Upper lobe of right lung (tissue), 1 donor: Measurements from ENCODE around the gene CLPSL2. TPM values are rescaled to one million over a fixed set of nuclear protein-coding genes. Genes with fewer than 3 reads are reported as not detected.
A peak's percentile ranks its signal among the peaks of the same experiment; 100 is the strongest.

Source experiments
- ATAC-seq: fragments of 200-7000 bp; cut with Tn5 transposase; one replicate; pipeline ENCODE4 v1.9.1; 2020; ENCODE audit warnings: mild to moderate bottlenecking, moderate library complexity
- DNase-seq: peaks from one replicate; pipeline ENCODE4 v3.0.0-alpha.2; 2020
- H3K27ac ChIP-seq: fragments of 200-600 bp; one replicate; pipeline ENCODE4 v1.8.0; 2022
- H3K27me3 ChIP-seq: fragments of 200-600 bp; one replicate; pipeline ENCODE4 v1.8.0; 2022; ENCODE audit warnings: mild to moderate bottlenecking
- H3K36me3 ChIP-seq: fragments of 200-600 bp; one replicate; pipeline ENCODE4 v1.8.0; 2022
- H3K4me1 ChIP-seq: fragments of 200-600 bp; one replicate; pipeline ENCODE4 v1.8.0; 2022
- H3K4me3 ChIP-seq: fragments of 200-600 bp; one replicate; pipeline ENCODE4 v1.8.0; 2022; ENCODE audit warnings: mild to moderate bottlenecking
- H3K9me3 ChIP-seq: fragments of 200-600 bp; one replicate; pipeline ENCODE4 v1.8.0; 2022
- intact Hi-C: fragments of 100-400 bp; cut with DNase I; formaldehyde crosslinking; loops from one replicate; pipeline ENCODE4 v1.11.0; 2022
- total RNA-seq: library from RNA; stranded (reverse); fragmentation: NEBNext Ultra II Directional; extraction: Animal tissue kit (Norgen Biotek cat#: 25700); gene quantifications from one replicate; pipeline ENCODE4 v1.2.1, GENCODE V29; 2021
- TF ChIP-seq, protein P1 (sequence below): fragments of 200-600 bp; IDR thresholded peaks from one replicate; pipeline ENCODE4 v1.8.0; 2022; ENCODE audit warnings: antibody characterized with exemption
- donor health status: DM: no; HTN: yes; CAD: no; lungs with severe emphysema.

Gene CLPSL2
- total RNA-seq, 1 donor from 2014 or later: not detected

DNA sequence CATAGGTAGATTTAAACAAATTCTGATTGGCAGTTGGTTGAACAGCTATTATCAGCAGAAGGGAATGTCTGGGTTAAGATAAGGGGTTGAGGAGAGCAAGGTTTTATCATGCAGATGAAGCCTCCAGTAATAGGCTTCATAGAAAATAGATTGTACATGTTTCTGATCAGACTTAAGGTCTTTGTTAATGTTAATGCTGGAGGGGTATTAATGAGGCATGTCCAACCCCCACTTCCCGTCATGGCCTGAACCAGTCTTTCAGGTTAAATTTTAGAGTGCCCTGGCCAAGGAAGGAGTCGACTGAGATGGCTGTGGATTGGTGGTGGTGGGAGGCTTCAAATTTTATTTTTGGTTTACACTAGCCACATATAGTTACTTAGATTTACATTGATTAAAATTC is 7.8 kb downstream of the CLPSL2 start:
- DNase-seq: no peak
- intact Hi-C loops: no loop called here
- Histone ChIP-seq H3K4me1 (peaks cover 4% of the 10 kb centered on the region), H3K4me3 (no peak overlapping the region), H3K9me3 (no peaks in the 10 kb centered on the region), H3K27me3 (peaks cover 33% of the 10 kb centered on the region), H3K27ac (no peak overlapping the region), H3K36me3 (no peaks in the 10 kb centered on the region)
- TF ChIP-seq, protein P1, sequence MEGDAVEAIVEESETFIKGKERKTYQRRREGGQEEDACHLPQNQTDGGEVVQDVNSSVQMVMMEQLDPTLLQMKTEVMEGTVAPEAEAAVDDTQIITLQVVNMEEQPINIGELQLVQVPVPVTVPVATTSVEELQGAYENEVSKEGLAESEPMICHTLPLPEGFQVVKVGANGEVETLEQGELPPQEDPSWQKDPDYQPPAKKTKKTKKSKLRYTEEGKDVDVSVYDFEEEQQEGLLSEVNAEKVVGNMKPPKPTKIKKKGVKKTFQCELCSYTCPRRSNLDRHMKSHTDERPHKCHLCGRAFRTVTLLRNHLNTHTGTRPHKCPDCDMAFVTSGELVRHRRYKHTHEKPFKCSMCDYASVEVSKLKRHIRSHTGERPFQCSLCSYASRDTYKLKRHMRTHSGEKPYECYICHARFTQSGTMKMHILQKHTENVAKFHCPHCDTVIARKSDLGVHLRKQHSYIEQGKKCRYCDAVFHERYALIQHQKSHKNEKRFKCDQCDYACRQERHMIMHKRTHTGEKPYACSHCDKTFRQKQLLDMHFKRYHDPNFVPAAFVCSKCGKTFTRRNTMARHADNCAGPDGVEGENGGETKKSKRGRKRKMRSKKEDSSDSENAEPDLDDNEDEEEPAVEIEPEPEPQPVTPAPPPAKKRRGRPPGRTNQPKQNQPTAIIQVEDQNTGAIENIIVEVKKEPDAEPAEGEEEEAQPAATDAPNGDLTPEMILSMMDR: no peak
- no peak for ATAC-seq

DNA sequence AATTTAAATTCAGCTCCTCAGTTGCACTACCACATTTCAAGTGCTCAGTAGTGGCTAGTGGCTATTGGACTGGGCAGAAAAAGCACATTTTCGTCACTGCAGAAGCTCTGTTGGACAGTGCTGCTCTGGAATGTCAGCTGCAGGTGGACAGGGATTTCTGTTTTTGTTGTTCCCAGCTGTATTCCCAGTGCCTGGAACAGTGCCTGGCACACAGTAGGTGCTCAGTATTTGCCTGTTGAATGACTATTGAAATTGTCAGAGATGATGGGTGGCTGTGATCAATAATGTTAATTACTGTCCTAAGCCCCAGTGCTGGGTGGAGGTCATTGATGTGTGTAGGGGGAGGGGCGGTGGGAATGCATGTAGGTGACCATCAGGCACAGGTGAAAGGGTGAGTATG is 9.9 kb downstream of the CLPSL2 start:
- intact Hi-C loops: no loop called here
- no peak for DNase-seq
- H3K9me3 ChIP-seq: no peaks in the 10 kb centered on the region
- TF ChIP-seq, protein P1: no peak
- H3K27me3 ChIP-seq: peaks cover 48% of the 10 kb centered on the region
- no peak overlapping the region for H3K4me3 ChIP-seq
- H3K4me1 ChIP-seq: peaks cover 4% of the 10 kb centered on the region
- no peak for ATAC-seq
- H3K27ac ChIP-seq: no peak overlapping the region
- H3K36me3 ChIP-seq: no peaks in the 10 kb centered on the region

- Histone ChIP-seq H3K27ac (no peak overlapping the region), H3K36me3 (no peaks in the 10 kb centered on the region), H3K9me3 (no peaks in the 10 kb centered on the region), H3K4me1 (peaks cover 4% of the 10 kb centered on the region), H3K27me3 (peaks cover 49% of the 10 kb centered on the region), H3K4me3 (no peak overlapping the region)
- intact Hi-C loops: loop anchor here (1.0 kb wide), 1 partner anchor 11 kb away; no protein-coding TSS in a partner anchor
- peak; percentile 70 for DNase-seq
- peak; percentile 51 for ATAC-seq
- TF ChIP-seq, protein P1: no peak
These were observed 10.4 kb downstream of the CLPSL2 start for GRCh38 chr6:35786810-35787209.

GRCh38 chr6:35787266-35788218 is 11.1 kb downstream of the CLPSL2 start:
- peak; percentile 32 for ATAC-seq
- DNase-seq: peak; percentile 58
- TF ChIP-seq, protein P1: no peak
- Histone ChIP-seq H3K27ac (no peak overlapping the region), H3K4me3 (no peak overlapping the region), H3K27me3 (peaks cover 53% of the 10 kb centered on the region), H3K4me1 (peaks cover 4% of the 10 kb centered on the region), H3K9me3 (no peaks in the 10 kb centered on the region), H3K36me3 (no peaks in the 10 kb centered on the region)
- intact Hi-C loops: loop anchor here (1.0 kb wide), 1 partner anchor 11 kb away; no protein-coding TSS in a partner anchor

DNA sequence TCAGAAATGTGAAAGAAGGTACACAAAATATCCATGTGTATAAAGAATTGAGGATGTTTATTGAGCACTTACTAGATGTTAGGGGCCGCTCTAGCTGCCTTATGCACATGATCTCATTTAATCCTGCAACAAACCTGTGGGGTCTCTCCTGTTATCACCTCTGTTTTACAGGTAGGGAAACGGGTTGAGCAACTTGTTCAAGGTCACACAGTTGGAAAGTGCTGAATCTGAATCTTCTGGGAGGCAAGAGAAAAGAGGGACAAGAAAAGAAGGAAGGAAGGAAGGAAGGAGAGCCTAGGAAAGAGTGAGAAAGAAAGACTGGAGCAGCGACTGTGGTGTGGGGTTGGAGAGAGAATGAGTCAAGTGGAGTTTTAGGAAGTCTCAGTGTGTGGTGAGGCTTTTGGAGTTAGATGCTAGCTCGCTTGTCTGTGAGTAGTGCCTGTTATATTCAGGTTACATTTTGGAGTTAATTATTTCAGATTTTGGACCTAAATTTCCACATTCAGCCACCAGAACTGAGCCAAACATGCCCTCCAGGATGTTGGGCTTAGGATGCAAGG is 12.1 kb downstream of the CLPSL2 start:
- peaks cover 57% of the 10 kb centered on the region for H3K27me3 ChIP-seq
- no peak overlapping the region for H3K4me3 ChIP-seq
- no peak overlapping the region for H3K27ac ChIP-seq
- H3K9me3 ChIP-seq: no peaks in the 10 kb centered on the region
- DNase-seq (no peak), ATAC-seq (no peak)
- intact Hi-C loops: no loop called here
- H3K4me1 ChIP-seq: peaks cover 4% of the 10 kb centered on the region
- no peaks in the 10 kb centered on the region for H3K36me3 ChIP-seq
- TF ChIP-seq, protein P1: no peak
